Neural cell (in vitro differentiated cells): ENCODE results near the gene CNTNAP5. TPM values are rescaled to one million over a fixed set of nuclear protein-coding genes. Genes with fewer than 3 reads are reported as not detected.

ENCODE experiments used
- H2AFZ ChIP-seq: fragments of 200-600, 300-800 bp; sonication (generic), shearing (Covaris generic); 2 replicates; pipeline ENCODE4 v1.6.0; 2014; ENCODE audit warnings: low read depth, mild to moderate bottlenecking, antibody characterized with exemption, low read length, moderate library complexity
- H3F3A ChIP-seq: fragments of 200-600 bp; shearing (Covaris generic); 2 replicates; pipeline ENCODE4 v1.6.1; 2016; ENCODE audit warnings: mild to moderate bottlenecking, moderate library complexity, mixed read lengths, antibody characterized with exemption, low read length; ENCODE audit not compliant: insufficient read depth, poor library complexity, severe bottlenecking
- H3K27ac ChIP-seq: fragments of 200-600, 300-800 bp; sonication (generic), shearing (Covaris generic); 2 replicates; pipeline ENCODE4 v1.5.1; 2014; ENCODE audit warnings: mild to moderate bottlenecking, low read length, moderate library complexity
- H3K27me3 ChIP-seq: fragments of 300-800, 200-600 bp; sonication (generic), shearing (Covaris generic); 2 replicates; pipeline ENCODE4 v1.6.0; 2014; ENCODE audit warnings: mild to moderate bottlenecking, low read depth, low read length, moderate library complexity; ENCODE audit not compliant: insufficient read depth
- H3K36me3 ChIP-seq: fragments of 300-800, 200-600 bp; sonication (generic), shearing (Covaris generic); 2 replicates; pipeline ENCODE4 v1.5.1; 2014; ENCODE audit warnings: mild to moderate bottlenecking, antibody characterized with exemption, low read length, moderate library complexity; ENCODE audit not compliant: insufficient read depth
- H3K4me2 ChIP-seq: fragments of 300-800, 200-600 bp; sonication (generic), shearing (Covaris generic); 2 replicates; pipeline ENCODE4 v1.6.0; 2014; ENCODE audit warnings: mild to moderate bottlenecking, low read length
- H3K4me3 ChIP-seq: fragments of 300-800, 200-600 bp; sonication (generic), shearing (Covaris generic); 2 replicates; pipeline ENCODE4 v1.5.1; 2014; ENCODE audit warnings: mild to moderate bottlenecking, low read length, moderate library complexity
- H3K79me2 ChIP-seq: fragments of 200-600 bp; shearing (Covaris generic); replicated peaks from 2 replicates; pipeline ENCODE4 v1.6.0; 2014; ENCODE audit warnings: mild to moderate bottlenecking, low read length, moderate library complexity; ENCODE audit not compliant: insufficient read depth
- H3K9ac ChIP-seq: fragments of 300-800, 200-600 bp; sonication (generic), shearing (Covaris generic); 2 replicates; pipeline ENCODE4 v1.6.1; 2016; ENCODE audit warnings: mild to moderate bottlenecking, low read length, mixed read lengths
- H3K9me2 ChIP-seq: fragments of 200-600 bp; shearing (Covaris generic); 2 replicates; pipeline ENCODE4 v1.6.1; 2016; ENCODE audit warnings: mild to moderate bottlenecking, low read length, mixed read lengths; ENCODE audit not compliant: insufficient read depth
- H3K9me3 ChIP-seq: fragments of 200-600, 300-800 bp; sonication (generic), shearing (Covaris generic); 2 replicates; pipeline ENCODE4 v1.6.1; 2016; ENCODE audit warnings: mild to moderate bottlenecking, mixed run types, low read length, moderate library complexity, mixed read lengths
- H4K20me1 ChIP-seq: fragments of 200-600 bp; shearing (Covaris generic); 2 replicates; pipeline ENCODE4 v1.6.1; 2016; ENCODE audit warnings: mild to moderate bottlenecking, mixed run types; ENCODE audit not compliant: insufficient read depth
- EP300 ChIP-seq: fragments of 450-650 bp; conservative IDR thresholded peaks from 2 replicates; pipeline ENCODE4 v1.6.1; 2014; ENCODE audit warnings: antibody characterized with exemption, mild to moderate bottlenecking, moderate library complexity; ENCODE audit not compliant: poor library complexity, severe bottlenecking
- EZH2 ChIP-seq: fragments of 200-600, 300-800 bp; shearing (Covaris generic), sonication (generic); IDR thresholded peaks from 2 replicates; pipeline ENCODE4 v1.6.1; 2014; ENCODE audit warnings: antibody characterized with exemption, low read length, borderline replicate concordance, mild to moderate bottlenecking; ENCODE audit not compliant: insufficient read depth, poor library complexity, severe bottlenecking
- MXI1 ChIP-seq: fragments of 450-650 bp; conservative IDR thresholded peaks from 2 replicates; pipeline ENCODE4 v1.6.1; 2014; ENCODE audit warnings: antibody characterized with exemption, mild to moderate bottlenecking; ENCODE audit not compliant: poor library complexity, severe bottlenecking
- POLR2AphosphoS5 ChIP-seq: IDR thresholded peaks from 2 replicates; pipeline ENCODE4 v1.6.1; 2012
- RAD21 ChIP-seq: fragments of 450-650 bp; conservative IDR thresholded peaks from 2 replicates; pipeline ENCODE4 v1.6.1; 2014; ENCODE audit warnings: antibody characterized with exemption, mild to moderate bottlenecking, moderate library complexity
- SMC3 ChIP-seq: fragments of 450-650 bp; conservative IDR thresholded peaks from 2 replicates; pipeline ENCODE4 v1.6.1; 2014; ENCODE audit warnings: antibody characterized with exemption, mild to moderate bottlenecking, moderate library complexity; ENCODE audit not compliant: poor library complexity
- TAF1 ChIP-seq: IDR thresholded peaks from 2 replicates; pipeline ENCODE4 v1.6.1; 2012; ENCODE audit warnings: low read depth
- polyA plus RNA-seq: library from polyadenylated mRNA; depleted of rRNA; stranded (reverse); fragments of >200 nt; gene quantifications from 2 replicates; pipeline ENCODE4 v1.2.3, GENCODE V29; 2014
- TF ChIP-seq, protein P1 (sequence below): IDR thresholded peaks from 2 replicates; pipeline ENCODE4 v1.6.1; 2012; ENCODE audit warnings: borderline replicate concordance
- TF ChIP-seq, protein P2 (sequence below): fragments of 450-650 bp; IDR thresholded peaks from 2 replicates; pipeline ENCODE4 v1.5.1; 2014; ENCODE audit warnings: antibody characterized with exemption, mild to moderate bottlenecking, moderate library complexity; ENCODE audit not compliant: poor library complexity, severe bottlenecking

The CNTNAP5 gene
- polyA plus RNA-seq, 1 donor from 2014 or later, result 19.3 TPM

- H3K36me3 ChIP-seq, result no peaks in the 10 kb centered on the region
- H3K4me2 ChIP-seq, result no peak overlapping the region
- no peak overlapping the region for H3K9ac ChIP-seq
- H3K9me3 ChIP-seq, result no peaks in the 10 kb centered on the region
- H2AFZ ChIP-seq, result no peak overlapping the region
- H3K4me3 ChIP-seq, result no peak overlapping the region
- H3F3A ChIP-seq, result no peaks in the 10 kb centered on the region
- H4K20me1 ChIP-seq, result no peaks in the 10 kb centered on the region
- no peaks in the 10 kb centered on the region for H3K9me2 ChIP-seq
- TF ChIP-seq, protein P1, sequence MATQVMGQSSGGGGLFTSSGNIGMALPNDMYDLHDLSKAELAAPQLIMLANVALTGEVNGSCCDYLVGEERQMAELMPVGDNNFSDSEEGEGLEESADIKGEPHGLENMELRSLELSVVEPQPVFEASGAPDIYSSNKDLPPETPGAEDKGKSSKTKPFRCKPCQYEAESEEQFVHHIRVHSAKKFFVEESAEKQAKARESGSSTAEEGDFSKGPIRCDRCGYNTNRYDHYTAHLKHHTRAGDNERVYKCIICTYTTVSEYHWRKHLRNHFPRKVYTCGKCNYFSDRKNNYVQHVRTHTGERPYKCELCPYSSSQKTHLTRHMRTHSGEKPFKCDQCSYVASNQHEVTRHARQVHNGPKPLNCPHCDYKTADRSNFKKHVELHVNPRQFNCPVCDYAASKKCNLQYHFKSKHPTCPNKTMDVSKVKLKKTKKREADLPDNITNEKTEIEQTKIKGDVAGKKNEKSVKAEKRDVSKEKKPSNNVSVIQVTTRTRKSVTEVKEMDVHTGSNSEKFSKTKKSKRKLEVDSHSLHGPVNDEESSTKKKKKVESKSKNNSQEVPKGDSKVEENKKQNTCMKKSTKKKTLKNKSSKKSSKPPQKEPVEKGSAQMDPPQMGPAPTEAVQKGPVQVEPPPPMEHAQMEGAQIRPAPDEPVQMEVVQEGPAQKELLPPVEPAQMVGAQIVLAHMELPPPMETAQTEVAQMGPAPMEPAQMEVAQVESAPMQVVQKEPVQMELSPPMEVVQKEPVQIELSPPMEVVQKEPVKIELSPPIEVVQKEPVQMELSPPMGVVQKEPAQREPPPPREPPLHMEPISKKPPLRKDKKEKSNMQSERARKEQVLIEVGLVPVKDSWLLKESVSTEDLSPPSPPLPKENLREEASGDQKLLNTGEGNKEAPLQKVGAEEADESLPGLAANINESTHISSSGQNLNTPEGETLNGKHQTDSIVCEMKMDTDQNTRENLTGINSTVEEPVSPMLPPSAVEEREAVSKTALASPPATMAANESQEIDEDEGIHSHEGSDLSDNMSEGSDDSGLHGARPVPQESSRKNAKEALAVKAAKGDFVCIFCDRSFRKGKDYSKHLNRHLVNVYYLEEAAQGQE, result no peak
- TF ChIP-seq, protein P2, sequence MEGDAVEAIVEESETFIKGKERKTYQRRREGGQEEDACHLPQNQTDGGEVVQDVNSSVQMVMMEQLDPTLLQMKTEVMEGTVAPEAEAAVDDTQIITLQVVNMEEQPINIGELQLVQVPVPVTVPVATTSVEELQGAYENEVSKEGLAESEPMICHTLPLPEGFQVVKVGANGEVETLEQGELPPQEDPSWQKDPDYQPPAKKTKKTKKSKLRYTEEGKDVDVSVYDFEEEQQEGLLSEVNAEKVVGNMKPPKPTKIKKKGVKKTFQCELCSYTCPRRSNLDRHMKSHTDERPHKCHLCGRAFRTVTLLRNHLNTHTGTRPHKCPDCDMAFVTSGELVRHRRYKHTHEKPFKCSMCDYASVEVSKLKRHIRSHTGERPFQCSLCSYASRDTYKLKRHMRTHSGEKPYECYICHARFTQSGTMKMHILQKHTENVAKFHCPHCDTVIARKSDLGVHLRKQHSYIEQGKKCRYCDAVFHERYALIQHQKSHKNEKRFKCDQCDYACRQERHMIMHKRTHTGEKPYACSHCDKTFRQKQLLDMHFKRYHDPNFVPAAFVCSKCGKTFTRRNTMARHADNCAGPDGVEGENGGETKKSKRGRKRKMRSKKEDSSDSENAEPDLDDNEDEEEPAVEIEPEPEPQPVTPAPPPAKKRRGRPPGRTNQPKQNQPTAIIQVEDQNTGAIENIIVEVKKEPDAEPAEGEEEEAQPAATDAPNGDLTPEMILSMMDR, result no peak
- TF ChIP-seq EZH2 (no peak), SMC3 (no peak), EP300 (no peak), RAD21 (no peak), TAF1 (no peak), MXI1 (no peak), POLR2AphosphoS5 (no peak)
- no peak overlapping the region for H3K27ac ChIP-seq
- no peaks in the 10 kb centered on the region for H3K79me2 ChIP-seq
- no peaks in the 10 kb centered on the region for H3K27me3 ChIP-seq
These were observed 120.9 kb downstream of the CNTNAP5 start for GRCh38 chr2:124145982-124146381.

GRCh38 chr2:124147552-124147951 is 122.5 kb downstream of the CNTNAP5 start:
- Histone ChIP-seq H3F3A (no peaks in the 10 kb centered on the region), H3K4me3 (no peak overlapping the region), H3K9me3 (no peaks in the 10 kb centered on the region), H4K20me1 (no peaks in the 10 kb centered on the region), H3K27me3 (no peaks in the 10 kb centered on the region), H3K9me2 (no peaks in the 10 kb centered on the region), H3K79me2 (no peaks in the 10 kb centered on the region), H3K36me3 (no peaks in the 10 kb centered on the region), H3K9ac (no peak overlapping the region), H3K4me2 (no peak overlapping the region), H3K27ac (no peak overlapping the region), H2AFZ (no peak overlapping the region)
- TF ChIP-seq POLR2AphosphoS5 (no peak), MXI1 (no peak), RAD21 (no peak), TAF1 (no peak), EZH2 (no peak), EP300 (no peak), SMC3 (no peak)
- TF ChIP-seq, protein P2, result no peak
- TF ChIP-seq, protein P1, result no peak
